Astrocyte (in vitro differentiated cells and primary cell): ENCODE data around the gene CIROP. TPM values are rescaled to one million over a fixed set of nuclear protein-coding genes. Genes with fewer than 3 reads are reported as not detected.

Experiments
- DNase-seq: peaks from one replicate; pipeline ENCODE4 v3.0.0-alpha.2; 2010; ENCODE audit warnings: low read depth
- FAIRE-seq: peaks from 2 replicates; lab custom pipeline; 2011; peaks lifted over from hg19 to GRCh38; lab: Jason Lieb, UNC
- H2AFZ ChIP-seq: 2 replicates; pipeline ENCODE4 v1.6.0; 2012; ENCODE audit warnings: low read depth, low read length, inconsistent platforms
- H3K27ac ChIP-seq: 2 replicates; pipeline ENCODE4 v1.5.1; 2011; ENCODE audit warnings: low read depth, low read length, inconsistent platforms
- H3K27me3 ChIP-seq: 2 replicates; pipeline ENCODE4 v1.6.0; 2011; ENCODE audit warnings: low read length, inconsistent platforms; ENCODE audit not compliant: insufficient read depth
- H3K36me3 ChIP-seq: 2 replicates; pipeline ENCODE4 v1.5.1; 2011; ENCODE audit warnings: low read length, inconsistent platforms; ENCODE audit not compliant: insufficient read depth
- H3K4me1 ChIP-seq: 2 replicates; pipeline ENCODE4 v1.5.1; 2011; ENCODE audit warnings: low read length, inconsistent platforms; ENCODE audit not compliant: insufficient read depth
- H3K4me2 ChIP-seq: 2 replicates; pipeline ENCODE4 v1.6.0; 2012; ENCODE audit warnings: low read length, inconsistent platforms
- H3K4me3 ChIP-seq: 2 replicates; pipeline ENCODE4 v1.5.1; 2011; ENCODE audit warnings: low read depth, mild to moderate bottlenecking, low read length, inconsistent platforms; ENCODE audit not compliant: insufficient read depth
- H3K79me2 ChIP-seq: 2 replicates; pipeline ENCODE4 v1.6.0; 2012; ENCODE audit warnings: mild to moderate bottlenecking, low read length, inconsistent platforms; ENCODE audit not compliant: insufficient read depth
- H3K9ac ChIP-seq: 2 replicates; pipeline ENCODE4 v1.6.0; 2012; ENCODE audit warnings: mild to moderate bottlenecking, low read length, inconsistent platforms
- H3K9me3 ChIP-seq: 2 replicates; pipeline ENCODE4 v1.5.1; 2012; ENCODE audit warnings: low read depth, mild to moderate bottlenecking, low read length, inconsistent platforms; ENCODE audit not compliant: insufficient read depth
- H4K20me1 ChIP-seq: 2 replicates; pipeline ENCODE4 v1.6.0; 2012; ENCODE audit warnings: low read length, inconsistent platforms; ENCODE audit not compliant: insufficient read depth
- H3K27ac Mint-ChIP-seq: one replicate; pipeline ENCODE4 v1.8.0; 2021; ENCODE audit warnings: mild to moderate bottlenecking, mixed read lengths; ENCODE audit not compliant: unreplicated experiment
- H3K27me3 Mint-ChIP-seq: one replicate; pipeline ENCODE4 v1.8.0; 2021; ENCODE audit warnings: low read depth, mixed read lengths; ENCODE audit not compliant: unreplicated experiment
- H3K36me3 Mint-ChIP-seq: one replicate; pipeline ENCODE4 v1.8.0; 2021; ENCODE audit warnings: low read depth, mixed read lengths; ENCODE audit not compliant: unreplicated experiment
- H3K4me1 Mint-ChIP-seq: one replicate; pipeline ENCODE4 v1.8.0; 2021; ENCODE audit warnings: low read depth, mixed read lengths; ENCODE audit not compliant: unreplicated experiment
- H3K4me3 Mint-ChIP-seq: one replicate; pipeline ENCODE4 v1.8.0; 2021; ENCODE audit warnings: mild to moderate bottlenecking, moderate library complexity, mixed read lengths; ENCODE audit not compliant: unreplicated experiment
- H3K9me3 Mint-ChIP-seq: one replicate; pipeline ENCODE4 v1.8.0; 2021; ENCODE audit warnings: mild to moderate bottlenecking, mixed read lengths; ENCODE audit not compliant: unreplicated experiment
- CTCF ChIP-seq: IDR thresholded peaks from 2 replicates; pipeline ENCODE4 v1.5.1; 2011; ENCODE audit warnings: low read depth, mild to moderate bottlenecking, inconsistent platforms, low read length, moderate library complexity; ENCODE audit not compliant: insufficient read depth
- EZH2 ChIP-seq: IDR thresholded peaks from 2 replicates; pipeline ENCODE4 v1.6.1; 2012; ENCODE audit warnings: mild to moderate bottlenecking, low read length, inconsistent platforms; ENCODE audit not compliant: insufficient read depth
- total RNA-seq: library from RNA; stranded (reverse); gene quantifications from 2 replicates; pipeline ENCODE4 v1.2.1, GENCODE V29; 2021

The CIROP gene
- total RNA-seq, 1 donor from 2014 or later = not detected

GRCh38 chr14:23089498-23090253, 15.1 kb downstream of the CIROP start:
- Mint-ChIP-seq H3K9me3 (no peaks in the 10 kb centered on the region), H3K27me3 (no peaks in the 10 kb centered on the region), H3K4me1 (peaks cover 27% of the 10 kb centered on the region), H3K27ac (no peak overlapping the region), H3K4me3 (no peak overlapping the region), H3K36me3 (peaks cover 6% of the 10 kb centered on the region)
- H3K27ac ChIP-seq = no peak overlapping the region
- no peak overlapping the region for H3K4me3 ChIP-seq
- H3K36me3 ChIP-seq = peaks cover 55% of the 10 kb centered on the region
- H3K4me1 ChIP-seq = peaks cover 9% of the 10 kb centered on the region
- H4K20me1 ChIP-seq = peaks cover 55% of the 10 kb centered on the region
- H3K9ac ChIP-seq = no peak overlapping the region
- H3K79me2 ChIP-seq = peaks cover 61% of the 10 kb centered on the region
- no peaks in the 10 kb centered on the region for H3K27me3 ChIP-seq
- DNase-seq (no peak), FAIRE-seq (no peak)
- no peak overlapping the region for H2AFZ ChIP-seq
- H3K9me3 ChIP-seq = no peaks in the 10 kb centered on the region
- H3K4me2 ChIP-seq = no peak overlapping the region
- TF ChIP-seq CTCF (no peak), EZH2 (no peak)

GRCh38 chr14:23086565-23086964, 18.2 kb downstream of the CIROP start:
- Mint-ChIP-seq H3K27ac (no peak overlapping the region), H3K36me3 (peaks cover 6% of the 10 kb centered on the region), H3K27me3 (no peaks in the 10 kb centered on the region), H3K4me1 (peaks cover 10% of the 10 kb centered on the region), H3K4me3 (no peak overlapping the region), H3K9me3 (no peaks in the 10 kb centered on the region)
- H3K27ac ChIP-seq = no peak overlapping the region
- H3K27me3 ChIP-seq = no peaks in the 10 kb centered on the region
- peaks cover 26% of the 10 kb centered on the region for H4K20me1 ChIP-seq
- DNase-seq (no peak), FAIRE-seq (no peak)
- peaks cover 49% of the 10 kb centered on the region for H3K36me3 ChIP-seq
- no peaks in the 10 kb centered on the region for H3K4me1 ChIP-seq
- no peak overlapping the region for H3K4me3 ChIP-seq
- no peaks in the 10 kb centered on the region for H3K9me3 ChIP-seq
- H2AFZ ChIP-seq = no peak overlapping the region
- H3K79me2 ChIP-seq = peaks cover 39% of the 10 kb centered on the region
- no peak overlapping the region for H3K4me2 ChIP-seq
- no peak overlapping the region for H3K9ac ChIP-seq
- no peak for TF ChIP-seq CTCF
- no peak for TF ChIP-seq EZH2

- Histone ChIP-seq H3K27ac (no peak overlapping the region), H3K9me3 (no peaks in the 10 kb centered on the region), H3K27me3 (no peaks in the 10 kb centered on the region), H3K4me3 (no peak overlapping the region), H3K79me2 (peaks cover 28% of the 10 kb centered on the region), H2AFZ (no peak overlapping the region), H3K4me2 (no peak overlapping the region), H3K36me3 (peaks cover 56% of the 10 kb centered on the region), H4K20me1 (peaks cover 19% of the 10 kb centered on the region), H3K4me1 (peaks cover 1% of the 10 kb centered on the region), H3K9ac (no peak overlapping the region)
- no peaks in the 10 kb centered on the region for H3K9me3 Mint-ChIP-seq
- TF ChIP-seq EZH2 (no peak), CTCF (no peak)
- FAIRE-seq = no peak
- no peak overlapping the region for H3K4me3 Mint-ChIP-seq
- peaks cover 11% of the 10 kb centered on the region for H3K4me1 Mint-ChIP-seq
- H3K27ac Mint-ChIP-seq = no peak overlapping the region
- DNase-seq = no peak
- no peaks in the 10 kb centered on the region for H3K27me3 Mint-ChIP-seq
- H3K36me3 Mint-ChIP-seq = peaks cover 8% of the 10 kb centered on the region
Measured at GRCh38 chr14:23085458-23085857, 19.3 kb downstream of the CIROP start.
